ENCODE data around the gene PRR36. TPM values are rescaled to one million over a fixed set of nuclear protein-coding genes. Genes with fewer than 3 reads are reported as not detected.
"Not testable (repeated sequence)": the region's sequence is repeated elsewhere in the genome, so short reads cannot be mapped to it uniquely, and the experiment has no call there.

PRR36 gene
- total RNA-seq, 1 experiment from 2014 or later: 0.26 TPM

- Mint-ChIP-seq H3K27ac (ENCODE audit: low read depth, unreplicated experiment) (no peak overlapping the region), H3K9me3 (ENCODE audit: unreplicated experiment) (no peaks in the 10 kb centered on the region), H3K27me3 (ENCODE audit: insufficient read depth, unreplicated experiment) (no peaks in the 10 kb centered on the region), H3K36me3 (ENCODE audit: insufficient read depth, unreplicated experiment) (peaks cover 2% of the 10 kb centered on the region), H3K4me3 (ENCODE audit: unreplicated experiment) (no peak overlapping the region), H3K4me1 (ENCODE audit: insufficient read depth, unreplicated experiment) (peaks cover under 1% of the 10 kb centered on the region)
- TF ChIP-seq CTCF (IDR thresholded peaks at IDR 0.05; ENCODE audit: unreplicated experiment): no peak
- intact Hi-C loops (cut with micrococcal nuclease): loop anchor here (10.0 kb wide), 1 partner anchor 145 kb away; the partner anchor contains the start of gene ELAVL1
- DNase-seq (ENCODE audit: unreplicated experiment): no peak
- CTCF ChIA-PET: interaction anchor here (0.6 to 2.4 kb wide), 6 partner anchors 7 to 493 kb away, joined by 3 to 10 read pairs (median 3); partner anchors contain the start of genes MAP2K7 and SNAPC2
- no TSS peak for BruUV-seq (replicated peaks)
- POLR2A ChIA-PET: no interaction called here
Observed at GRCh38 chr19:7859831-7860713, 14.1 kb downstream of the PRR36 start.

GRCh38 chr19:7859087-7859486 lies 15.1 kb downstream of the PRR36 start:
- BruUV-seq (replicated peaks); H3K9me3 Mint-ChIP-seq (ENCODE audit: unreplicated experiment); DNase-seq (ENCODE audit: unreplicated experiment); H3K36me3 Mint-ChIP-seq (ENCODE audit: insufficient read depth, unreplicated experiment); POLR2A ChIA-PET; H3K27me3 Mint-ChIP-seq (ENCODE audit: insufficient read depth, unreplicated experiment); H3K4me3 Mint-ChIP-seq (ENCODE audit: unreplicated experiment); H3K27ac Mint-ChIP-seq (ENCODE audit: low read depth, unreplicated experiment); H3K4me1 Mint-ChIP-seq (ENCODE audit: insufficient read depth, unreplicated experiment): not testable (repeated sequence)
- intact Hi-C loops (cut with micrococcal nuclease): loop anchor here (10.0 kb wide), 1 partner anchor 146 kb away; the partner anchor contains the start of gene ELAVL1
- CTCF ChIA-PET: interaction anchor here (0.8 to 2.4 kb wide), 5 partner anchors 10 to 44 kb away, joined by 3 to 7 read pairs (median 3); partner anchors contain the start of gene MAP2K7

- intact Hi-C loops (cut with micrococcal nuclease): loop anchor here (10.0 kb wide), 1 partner anchor 147 kb away; the partner anchor contains the start of gene ELAVL1
- no peak for TF ChIP-seq CTCF (IDR thresholded peaks at IDR 0.05; ENCODE audit: unreplicated experiment)
- POLR2A ChIA-PET: no interaction called here
- BruUV-seq (replicated peaks): no TSS peak
- H3K36me3 Mint-ChIP-seq (ENCODE audit: insufficient read depth, unreplicated experiment): no peaks in the 10 kb centered on the region
- DNase-seq (ENCODE audit: unreplicated experiment): no peak
- no peak overlapping the region for H3K27ac Mint-ChIP-seq (ENCODE audit: low read depth, unreplicated experiment)
- H3K27me3 Mint-ChIP-seq (ENCODE audit: insufficient read depth, unreplicated experiment): no peaks in the 10 kb centered on the region
- H3K4me1 Mint-ChIP-seq (ENCODE audit: insufficient read depth, unreplicated experiment): no peaks in the 10 kb centered on the region
- no peaks in the 10 kb centered on the region for H3K9me3 Mint-ChIP-seq (ENCODE audit: unreplicated experiment)
- CTCF ChIA-PET: interaction anchor here (0.8 to 2.4 kb wide), 6 partner anchors 9 to 46 kb away, joined by 3 to 7 read pairs (median 4); partner anchors contain the start of gene MAP2K7
- no peak overlapping the region for H3K4me3 Mint-ChIP-seq (ENCODE audit: unreplicated experiment)
Observed at GRCh38 chr19:7858109-7858770, 15.9 kb downstream of the PRR36 start.

GRCh38 chr19:7857727-7858108 lies 16.5 kb downstream of the PRR36 start:
- POLR2A ChIA-PET: no interaction called here
- no peaks in the 10 kb centered on the region for H3K36me3 Mint-ChIP-seq (ENCODE audit: insufficient read depth, unreplicated experiment)
- no peaks in the 10 kb centered on the region for H3K27me3 Mint-ChIP-seq (ENCODE audit: insufficient read depth, unreplicated experiment)
- intact Hi-C loops (cut with micrococcal nuclease): loop anchor here (10.0 kb wide), 1 partner anchor 147 kb away; the partner anchor contains the start of gene ELAVL1
- no TSS peak for BruUV-seq (replicated peaks)
- H3K9me3 Mint-ChIP-seq (ENCODE audit: unreplicated experiment): no peaks in the 10 kb centered on the region
- H3K4me3 Mint-ChIP-seq (ENCODE audit: unreplicated experiment): no peak overlapping the region
- CTCF ChIA-PET: interaction anchor here (0.6 to 2.4 kb wide), 6 partner anchors 9 to 467 kb away, joined by 3 to 7 read pairs (median 4); partner anchors contain the start of gene MAP2K7
- TF ChIP-seq CTCF (IDR thresholded peaks at IDR 0.05; ENCODE audit: unreplicated experiment): no peak
- DNase-seq (ENCODE audit: unreplicated experiment): no peak
- H3K27ac Mint-ChIP-seq (ENCODE audit: low read depth, unreplicated experiment): no peak overlapping the region
- no peaks in the 10 kb centered on the region for H3K4me1 Mint-ChIP-seq (ENCODE audit: insufficient read depth, unreplicated experiment)
